Right forelimb (tissue), 1 donor: ENCODE results near the gene ZMYM1.
"Not testable (repeated sequence)": the region's sequence is repeated elsewhere in the genome, so short reads cannot be mapped to it uniquely, and the experiment has no call there.

ENCODE experiments used
- DNase-seq: peaks from one replicate; pipeline ENCODE4 v3.0.0-alpha.2; 2018

Gene ZMYM1

GRCh38 chr1:35079003-35079930, at the start of gene ZMYM1:
Gene ZMYM1, plus strand, starts transcription at chr1:35079385. Its CDS starts 14,603 bp downstream, at chr1:35093988.
- DNase-seq = peak; percentile 92

GRCh38 chr1:35029761-35030160, 49.4 kb upstream of the ZMYM1 start:
- no peak for DNase-seq

GRCh38 chr1:35030338-35030737, 48.8 kb upstream of the ZMYM1 start:
- no peak for DNase-seq

GRCh38 chr1:35030756-35031446, 48.3 kb upstream of the ZMYM1 start:
- peak; percentile 58 for DNase-seq

- no peak for DNase-seq
Measured at GRCh38 chr1:35032384-35032739, 46.8 kb upstream of the ZMYM1 start.

GRCh38 chr1:35033346-35033745, 45.8 kb upstream of the ZMYM1 start:
- DNase-seq = no peak

GRCh38 chr1:35036621-35037020, 42.6 kb upstream of the ZMYM1 start:
- no peak for DNase-seq

GRCh38 chr1:35037206-35037605, 42.0 kb upstream of the ZMYM1 start:
- DNase-seq = no peak

GRCh38 chr1:35038723-35039122, 40.5 kb upstream of the ZMYM1 start:
- DNase-seq = no peak

- DNase-seq = no peak
Measured at GRCh38 chr1:35043498-35043897, 35.7 kb upstream of the ZMYM1 start.

- no peak for DNase-seq
Measured at GRCh38 chr1:35044431-35044830, 34.8 kb upstream of the ZMYM1 start.

- no peak for DNase-seq
Measured at GRCh38 chr1:35046730-35047129, 32.5 kb upstream of the ZMYM1 start.

- no peak for DNase-seq
Measured at GRCh38 chr1:35047188-35047858, 31.9 kb upstream of the ZMYM1 start.

- DNase-seq = no peak
Measured at GRCh38 chr1:35049116-35049515, 30.1 kb upstream of the ZMYM1 start.

- no peak for DNase-seq
Measured at GRCh38 chr1:35053433-35053832, 25.8 kb upstream of the ZMYM1 start.

- not testable (repeated sequence) for DNase-seq
Measured at GRCh38 chr1:35054282-35054681, 24.9 kb upstream of the ZMYM1 start.

- DNase-seq = not testable (repeated sequence)
Measured at GRCh38 chr1:35058321-35058720, 20.9 kb upstream of the ZMYM1 start.

GRCh38 chr1:35058988-35059387, 20.2 kb upstream of the ZMYM1 start:
- DNase-seq = no peak

GRCh38 chr1:35062518-35063196, 16.5 kb upstream of the ZMYM1 start:
- no peak for DNase-seq

GRCh38 chr1:35064265-35064664, 14.9 kb upstream of the ZMYM1 start:
- no peak for DNase-seq

GRCh38 chr1:35069746-35070145, 9.4 kb upstream of the ZMYM1 start:
- no peak for DNase-seq

- no peak for DNase-seq
Measured at GRCh38 chr1:35073265-35073811, 5.8 kb upstream of the ZMYM1 start.

- not testable (repeated sequence) for DNase-seq
Measured at GRCh38 chr1:35076426-35076825, 2.8 kb upstream of the ZMYM1 start.
